ENCODE data around the gene EXOC1L.
"Not testable (repeated sequence)": the region's sequence is repeated elsewhere in the genome, so short reads cannot be mapped to it uniquely, and the experiment has no call there.

Gene EXOC1L

DNA sequence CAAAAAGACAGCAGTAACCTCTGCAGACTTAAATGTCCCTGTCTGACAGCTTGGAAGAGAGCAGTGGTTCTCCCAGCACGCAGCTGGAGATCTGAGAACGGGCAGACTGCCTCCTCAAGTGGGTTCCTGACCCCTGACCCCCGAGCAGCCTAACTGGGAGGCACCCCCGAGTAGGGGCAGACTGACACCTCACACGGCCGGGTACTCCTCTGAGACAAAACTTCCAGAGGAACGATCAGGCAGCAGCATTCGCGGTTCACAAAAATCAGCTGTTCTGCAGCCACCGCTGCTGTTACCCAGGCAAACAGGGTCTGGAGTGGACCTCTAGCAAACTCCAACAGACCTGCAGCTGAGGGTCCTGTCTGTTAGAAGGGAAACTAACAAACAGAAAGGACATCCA is 22.7 kb downstream of the EXOC1L start:
- H3K4me3 ChIP-seq (ENCODE audit: low read depth, low read length); H3K27ac ChIP-seq (ENCODE audit: extremely low read depth, low read depth, low read length); H3K4me1 ChIP-seq (ENCODE audit: control insufficient read depth, insufficient read depth, low read length); H3K9me3 ChIP-seq (ENCODE audit: control insufficient read depth, insufficient read depth, low read depth, low read length); POLR2A ChIA-PET; CTCF ChIA-PET; H3K36me3 ChIP-seq (ENCODE audit: control insufficient read depth in 2 of 2, insufficient read depth in 1 of 2, low read length in 2 of 2): not testable (repeated sequence)
- TF ChIP-seq GLIS2 (tag by site-specific recombination; IDR thresholded peaks at IDR 0.05): peak; percentile 60
- TF ChIP-seq GLIS1 (tag by site-specific recombination; IDR thresholded peaks at IDR 0.05): 0 out of 2 replicates have a peak, but pooled peaks have one; percentile 16

DNA sequence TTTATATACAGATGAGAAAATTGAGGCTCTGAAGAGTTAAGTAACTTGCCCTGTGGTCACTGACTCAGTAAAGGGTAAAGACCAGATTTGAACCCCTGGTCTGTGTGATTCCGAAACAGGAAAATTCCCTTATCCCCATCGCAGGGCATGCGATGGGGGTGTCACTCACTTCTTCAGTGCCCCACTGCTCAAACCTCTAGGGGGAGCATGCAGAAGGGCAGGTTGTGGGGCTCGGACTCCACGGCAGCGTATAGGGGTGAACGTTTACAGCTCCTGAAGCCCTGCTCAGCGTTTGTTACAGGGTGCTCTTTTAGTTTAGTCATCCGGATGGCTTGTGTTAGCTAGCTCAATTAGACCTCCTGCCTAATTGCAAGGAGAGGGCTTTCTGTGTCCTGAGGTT is 30.1 kb downstream of the EXOC1L start:
- TF ChIP-seq ZNF146 (tag by site-specific recombination; IDR thresholded peaks at IDR 0.05): no peak
- TF ChIP-seq, protein P1, sequence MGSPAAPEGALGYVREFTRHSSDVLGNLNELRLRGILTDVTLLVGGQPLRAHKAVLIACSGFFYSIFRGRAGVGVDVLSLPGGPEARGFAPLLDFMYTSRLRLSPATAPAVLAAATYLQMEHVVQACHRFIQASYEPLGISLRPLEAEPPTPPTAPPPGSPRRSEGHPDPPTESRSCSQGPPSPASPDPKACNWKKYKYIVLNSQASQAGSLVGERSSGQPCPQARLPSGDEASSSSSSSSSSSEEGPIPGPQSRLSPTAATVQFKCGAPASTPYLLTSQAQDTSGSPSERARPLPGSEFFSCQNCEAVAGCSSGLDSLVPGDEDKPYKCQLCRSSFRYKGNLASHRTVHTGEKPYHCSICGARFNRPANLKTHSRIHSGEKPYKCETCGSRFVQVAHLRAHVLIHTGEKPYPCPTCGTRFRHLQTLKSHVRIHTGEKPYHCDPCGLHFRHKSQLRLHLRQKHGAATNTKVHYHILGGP (tag by site-specific recombination; IDR thresholded peaks at IDR 0.05): no peak
- no peak for TF ChIP-seq SCRT2 (tag by site-specific recombination; IDR thresholded peaks at IDR 0.05)
- TF ChIP-seq ZNF658 (tag by site-specific recombination; IDR thresholded peaks at IDR 0.05): no peak
- no peak for TF ChIP-seq SP3 (tag by site-specific recombination; IDR thresholded peaks at IDR 0.05)
- TF ChIP-seq ZNF239 (tag by site-specific recombination; IDR thresholded peaks at IDR 0.05): no peak
- TF ChIP-seq ZNF701 (tag by site-specific recombination; IDR thresholded peaks at IDR 0.05): no peak
- no peak for TF ChIP-seq SP7 (tag by site-specific recombination; IDR thresholded peaks at IDR 0.05)
- no peak for TF ChIP-seq ZNF768 (tag by site-specific recombination; IDR thresholded peaks at IDR 0.05)
- no peak for TF ChIP-seq ZBTB20 (tag by site-specific recombination; IDR thresholded peaks at IDR 0.05)
- no peak for TF ChIP-seq ZNF791 (tag by site-specific recombination; IDR thresholded peaks at IDR 0.05)
- no peak for TF ChIP-seq SETDB1 (IDR thresholded peaks at IDR 0.05; ENCODE audit: insufficient read length, low read length)
- TF ChIP-seq, protein P2, sequence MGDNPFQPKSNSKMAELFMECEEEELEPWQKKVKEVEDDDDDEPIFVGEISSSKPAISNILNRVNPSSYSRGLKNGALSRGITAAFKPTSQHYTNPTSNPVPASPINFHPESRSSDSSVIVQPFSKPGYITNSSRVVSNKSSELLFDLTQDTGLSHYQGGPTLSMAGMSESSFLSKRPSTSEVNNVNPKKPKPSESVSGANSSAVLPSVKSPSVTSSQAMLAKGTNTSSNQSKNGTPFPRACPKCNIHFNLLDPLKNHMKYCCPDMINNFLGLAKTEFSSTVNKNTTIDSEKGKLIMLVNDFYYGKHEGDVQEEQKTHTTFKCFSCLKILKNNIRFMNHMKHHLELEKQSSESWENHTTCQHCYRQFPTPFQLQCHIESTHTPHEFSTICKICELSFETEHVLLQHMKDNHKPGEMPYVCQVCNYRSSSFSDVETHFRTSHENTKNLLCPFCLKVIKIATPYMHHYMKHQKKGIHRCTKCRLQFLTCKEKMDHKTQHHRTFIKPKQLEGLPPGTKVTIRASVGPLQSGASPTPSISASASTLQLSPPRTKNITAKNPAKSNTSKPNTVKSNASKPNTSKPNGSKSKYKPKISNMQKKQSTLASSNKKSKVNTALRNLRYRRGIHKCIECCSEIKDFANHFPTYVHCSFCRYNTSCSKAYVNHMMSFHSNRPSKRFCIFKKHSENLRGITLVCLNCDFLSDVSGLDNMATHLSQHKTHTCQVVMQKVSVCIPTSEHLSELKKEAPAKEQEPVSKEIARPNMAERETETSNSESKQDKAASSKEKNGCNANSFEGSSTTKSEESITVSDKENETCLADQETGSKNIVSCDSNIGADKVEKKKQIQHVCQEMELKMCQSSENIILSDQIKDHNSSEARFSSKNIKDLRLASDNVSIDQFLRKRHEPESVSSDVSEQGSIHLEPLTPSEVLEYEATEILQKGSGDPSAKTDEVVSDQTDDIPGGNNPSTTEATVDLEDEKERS (tag by site-specific recombination; IDR thresholded peaks at IDR 0.05): no peak
- TF ChIP-seq ZNF501 (tag by site-specific recombination; IDR thresholded peaks at IDR 0.05): no peak
- TF ChIP-seq ZNF423 (tag by site-specific recombination; IDR thresholded peaks at IDR 0.05): no peak
- TF ChIP-seq KLF7 (tag by site-specific recombination; IDR thresholded peaks at IDR 0.05; ENCODE audit: borderline replicate concordance): no peak
- TF ChIP-seq, protein P3, sequence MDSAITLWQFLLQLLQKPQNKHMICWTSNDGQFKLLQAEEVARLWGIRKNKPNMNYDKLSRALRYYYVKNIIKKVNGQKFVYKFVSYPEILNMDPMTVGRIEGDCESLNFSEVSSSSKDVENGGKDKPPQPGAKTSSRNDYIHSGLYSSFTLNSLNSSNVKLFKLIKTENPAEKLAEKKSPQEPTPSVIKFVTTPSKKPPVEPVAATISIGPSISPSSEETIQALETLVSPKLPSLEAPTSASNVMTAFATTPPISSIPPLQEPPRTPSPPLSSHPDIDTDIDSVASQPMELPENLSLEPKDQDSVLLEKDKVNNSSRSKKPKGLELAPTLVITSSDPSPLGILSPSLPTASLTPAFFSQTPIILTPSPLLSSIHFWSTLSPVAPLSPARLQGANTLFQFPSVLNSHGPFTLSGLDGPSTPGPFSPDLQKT (IDR thresholded peaks at IDR 0.05; ENCODE audit: borderline replicate concordance, low read depth, low read length): no peak
- no peak for TF ChIP-seq ZNF335 (tag by site-specific recombination; conservative IDR thresholded peaks at IDR 0.05)
- TF ChIP-seq ZNF521 (tag by site-specific recombination; IDR thresholded peaks at IDR 0.05): no peak
- Histone ChIP-seq H3K9me3 (ENCODE audit: control insufficient read depth, insufficient read depth, low read depth, low read length) (no peaks in the 10 kb centered on the region), H3K4me1 (ENCODE audit: control insufficient read depth, insufficient read depth, low read length) (no peaks in the 10 kb centered on the region), H3K4me3 (ENCODE audit: low read depth, low read length) (no peak overlapping the region), H3K36me3 (ENCODE audit: control insufficient read depth in 2 of 2, insufficient read depth in 1 of 2, low read length in 2 of 2) (no peaks in the 10 kb centered on the region), H3K27ac (ENCODE audit: extremely low read depth, low read depth, low read length) (no peak overlapping the region)
- ChIA-PET POLR2A (no interaction called here), CTCF (no interaction called here)
